Hepatic stellate cell (primary cell): Measurements from ENCODE around the gene IYD.
A peak's percentile ranks its signal among the peaks of the same experiment; 100 is the strongest.

Experiments used
- DNase-seq: peaks from one replicate; pipeline ENCODE4 v3.0.0; 2011; ENCODE audit warnings: low spot score

The IYD gene

GRCh38 chr6:150394899-150395295, 26.1 kb downstream of the IYD start:
- DNase-seq, result no peak

- DNase-seq, result peak; percentile 24
Measured at GRCh38 chr6:150395388-150396009, 26.7 kb downstream of the IYD start.

GRCh38 chr6:150403458-150404246, 34.8 kb downstream of the IYD start:
- DNase-seq, result no peak

- no peak for DNase-seq
Measured at GRCh38 chr6:150406948-150407347, 38.1 kb downstream of the IYD start.

- DNase-seq, result no peak
Measured at GRCh38 chr6:150408842-150409241, 40.0 kb downstream of the IYD start.

- DNase-seq, result no peak
Measured at GRCh38 chr6:150409576-150410066, 40.8 kb downstream of the IYD start.

GRCh38 chr6:150410399-150410798, 41.6 kb downstream of the IYD start:
- no peak for DNase-seq

- no peak for DNase-seq
Measured at GRCh38 chr6:150410906-150411305, 42.1 kb downstream of the IYD start.

GRCh38 chr6:150412221-150412620, 43.4 kb downstream of the IYD start:
- no peak for DNase-seq

- DNase-seq, result no peak
Measured at GRCh38 chr6:150413198-150413597, 44.4 kb downstream of the IYD start.

- no peak for DNase-seq
Measured at GRCh38 chr6:150413781-150414281, 45.0 kb downstream of the IYD start.

GRCh38 chr6:150416128-150416527, 47.3 kb downstream of the IYD start:
- no peak for DNase-seq

- DNase-seq, result no peak
Measured at GRCh38 chr6:150417250-150417649, 48.4 kb downstream of the IYD start.

GRCh38 chr6:150417899-150418826, 49.4 kb downstream of the IYD start:
- peak; percentile 64 for DNase-seq

GRCh38 chr6:150418827-150419594, 50.2 kb downstream of the IYD start:
- DNase-seq, result peak; percentile 44

GRCh38 chr6:150420428-150420827, 51.6 kb downstream of the IYD start:
- DNase-seq, result no peak

GRCh38 chr6:150420926-150421325, 52.1 kb downstream of the IYD start:
- no peak for DNase-seq

- DNase-seq, result no peak
Measured at GRCh38 chr6:150425508-150425907, 56.7 kb downstream of the IYD start.

- DNase-seq, result no peak
Measured at GRCh38 chr6:150426198-150426597, 57.4 kb downstream of the IYD start.

GRCh38 chr6:150427037-150427602, 58.3 kb downstream of the IYD start:
- no peak for DNase-seq

- no peak for DNase-seq
Measured at GRCh38 chr6:150427843-150428242, 59.0 kb downstream of the IYD start.
